Lung microvascular endothelial cell (primary cell): ENCODE measurements around the gene HMGN3. TPM values are rescaled to one million over a fixed set of nuclear protein-coding genes. Genes with fewer than 3 reads are reported as not detected.

Source experiments
- DNase-seq, 2 donors: peaks; one replicate each; pipeline versions ENCODE4 v3.0.0 to v3.0.0-alpha.2; 2010; ENCODE audit warnings: low read depth in 2 of 2
- total RNA-seq: library from RNA; depleted of rRNA; stranded (reverse); fragments of >200 nt; gene quantifications from 2 replicates; pipeline ENCODE4 v1.2.1, GENCODE V29; 2014

Gene HMGN3
- total RNA-seq, 1 donor from 2014 or later: 61.1 TPM

DNA sequence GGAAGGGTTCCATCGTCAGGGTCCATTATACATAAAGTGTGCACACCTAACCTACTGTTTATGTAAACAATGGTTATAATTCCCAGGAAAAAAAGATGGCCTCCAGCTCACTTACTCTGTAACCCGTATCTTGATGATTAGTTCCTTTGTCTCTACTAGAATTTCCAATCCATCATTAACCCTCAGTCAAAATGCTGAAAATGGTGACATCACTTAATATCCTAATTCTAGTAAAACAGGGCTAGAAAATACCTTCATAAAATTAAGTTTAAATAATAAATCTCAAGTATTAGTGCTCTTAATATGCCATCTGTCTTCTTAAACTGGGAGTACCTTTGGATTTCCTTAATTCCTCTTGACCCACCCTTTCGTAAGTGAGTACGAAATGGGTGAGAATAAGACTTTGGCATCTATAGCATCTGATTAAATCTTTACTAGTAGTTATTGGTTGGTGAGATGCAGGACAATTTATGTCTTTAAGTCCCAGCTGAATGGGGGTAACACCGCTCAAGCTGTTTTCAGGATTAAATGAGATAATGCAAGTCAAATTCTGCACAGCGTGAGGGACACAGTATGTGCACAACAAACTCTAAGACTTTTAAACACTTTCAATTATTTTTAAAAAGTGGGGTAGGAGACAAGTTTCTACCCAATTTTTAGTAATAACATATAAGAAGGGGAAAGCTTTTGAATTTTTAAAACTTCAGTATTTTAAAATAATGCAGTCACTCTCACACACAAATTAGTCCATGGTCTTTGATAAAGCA is 1.6 kb downstream of the HMGN3 start:
- peak in 1 of 2 donors; percentile 7 for DNase-seq

- DNase-seq: no peak
Observed at GRCh38 chr6:79231666-79232065, 2.8 kb downstream of the HMGN3 start.

DNA sequence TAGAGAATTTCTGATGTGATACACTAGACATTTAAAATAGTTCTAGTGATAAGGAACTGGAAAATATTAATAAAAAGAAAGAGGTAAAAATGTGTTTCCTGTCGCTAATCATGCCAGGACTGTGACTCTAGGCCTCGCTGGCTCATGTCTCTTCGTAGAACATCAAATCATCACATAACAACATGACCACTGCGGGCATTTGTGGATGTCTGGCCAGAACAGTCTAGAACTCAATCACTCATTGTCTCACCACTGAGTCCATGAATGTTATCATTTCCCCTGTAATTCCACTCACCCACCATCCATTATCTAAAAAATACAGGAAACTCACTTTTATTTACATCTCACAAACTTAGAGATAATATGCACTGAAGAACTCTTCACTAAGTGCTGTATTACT is 3.4 kb downstream of the HMGN3 start:
- peak; percentile 58 to 92 for DNase-seq

GRCh38 chr6:79230149-79230548 is 4.3 kb downstream of the HMGN3 start:
- peak in 1 of 2 donors; percentile 14 for DNase-seq

GRCh38 chr6:79227445-79227844 is 7.0 kb downstream of the HMGN3 start:
- DNase-seq: no peak

DNA sequence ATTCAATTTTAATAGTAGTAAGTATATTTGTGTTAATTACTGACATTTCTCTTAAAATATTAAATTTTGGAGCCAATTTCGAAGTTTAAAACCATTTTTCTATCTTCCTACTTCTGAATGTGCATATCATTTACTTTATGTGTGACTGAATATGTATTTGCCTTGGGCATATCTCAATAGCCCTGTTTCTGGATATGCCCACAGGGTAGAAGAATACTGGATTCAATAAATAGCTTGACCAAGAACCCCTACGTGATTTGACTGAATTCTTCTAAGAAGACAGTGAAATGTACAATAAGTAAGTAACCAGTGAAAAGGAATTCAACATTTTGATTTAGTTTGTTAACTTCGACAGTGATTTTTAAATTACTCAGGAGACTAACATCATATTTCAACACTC is 7.8 kb downstream of the HMGN3 start:
- DNase-seq: no peak

GRCh38 chr6:79225717-79226599 is 8.5 kb downstream of the HMGN3 start:
- no peak for DNase-seq

DNA sequence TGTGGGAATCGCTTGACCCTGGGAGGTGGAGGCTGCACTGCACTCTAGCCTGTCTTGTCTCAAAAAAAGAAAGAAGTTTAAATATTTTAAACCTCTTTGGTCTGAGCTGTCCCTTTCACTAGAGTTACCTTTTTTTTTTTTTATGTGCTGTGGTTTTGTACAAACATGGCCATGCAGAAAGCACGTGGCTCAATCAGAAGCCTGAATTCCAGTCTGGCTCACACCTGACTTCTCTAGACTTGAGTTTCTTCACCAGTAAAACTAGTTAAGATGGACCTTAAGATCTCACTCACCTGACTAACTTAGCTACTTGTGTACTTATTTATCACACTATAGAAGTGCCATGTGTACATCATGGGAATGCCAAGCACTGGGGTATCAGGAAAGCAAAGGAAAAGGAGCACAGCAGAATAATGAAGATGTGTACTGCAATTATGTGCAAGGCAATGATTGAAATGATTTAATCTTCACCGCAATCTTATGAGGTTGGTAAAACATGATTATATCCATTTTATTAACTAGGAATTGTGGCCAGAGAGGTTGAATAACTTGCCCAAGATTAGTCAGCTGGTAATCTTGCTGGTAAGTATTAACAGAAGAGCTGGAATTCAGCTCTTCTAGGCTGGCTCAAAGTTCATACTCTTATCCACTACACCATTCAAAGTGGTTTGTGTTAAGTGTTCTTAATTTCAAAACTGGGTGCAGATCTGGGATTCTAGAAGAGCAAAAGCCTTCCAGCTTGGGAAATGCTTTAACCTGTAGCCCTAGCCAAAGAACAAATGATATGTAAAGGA is 10.7 kb downstream of the HMGN3 start:
- DNase-seq: no peak

DNA sequence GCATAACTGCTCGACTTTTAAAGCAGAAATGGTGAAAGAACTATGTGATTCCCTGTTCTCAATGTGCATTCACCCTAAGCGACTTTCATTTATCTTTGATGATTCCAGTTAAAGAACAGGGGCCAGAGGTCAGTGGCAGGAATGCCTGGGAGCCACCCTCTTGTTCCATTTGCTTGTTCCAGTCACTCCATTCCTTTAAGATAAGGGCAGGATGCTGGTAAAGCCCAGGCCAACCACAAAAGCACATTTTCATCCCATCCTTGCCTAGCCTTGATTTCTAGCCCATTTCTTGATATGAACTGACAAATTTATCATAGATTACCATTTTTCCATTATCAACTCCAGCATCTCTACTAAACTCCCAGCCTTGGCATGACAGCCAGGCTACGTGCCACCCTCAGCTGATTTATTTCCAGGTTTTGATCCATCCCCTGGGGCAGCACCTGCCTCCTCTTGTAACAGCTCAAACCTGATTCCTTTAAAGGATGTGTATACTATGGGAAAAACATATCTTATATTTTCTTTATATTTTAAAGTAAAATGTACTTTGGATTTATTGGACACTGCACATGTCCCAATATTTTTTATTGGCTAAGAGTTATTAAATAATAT is 19.2 kb downstream of the HMGN3 start:
- no peak for DNase-seq

DNA sequence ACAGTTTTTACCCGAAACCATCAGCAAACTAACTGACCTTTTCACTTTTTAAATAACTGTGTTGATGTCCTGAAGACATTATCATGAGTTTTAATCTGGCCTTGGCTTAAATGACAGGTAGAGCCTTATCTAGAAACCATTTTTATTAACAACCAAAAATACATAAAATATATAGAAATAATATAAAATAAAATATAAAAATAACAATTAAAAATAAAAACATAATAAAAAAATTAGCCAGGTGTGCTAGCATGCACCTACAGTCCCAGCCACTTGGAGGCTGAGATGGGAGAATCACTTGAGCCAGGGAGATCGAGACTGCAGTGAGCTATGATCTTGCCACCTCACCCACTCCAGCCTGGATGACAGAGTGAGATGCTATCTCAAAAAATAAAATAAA is 21.6 kb downstream of the HMGN3 start:
- no peak for DNase-seq

- DNase-seq: no peak
Observed at GRCh38 chr6:79208816-79209215, 25.7 kb downstream of the HMGN3 start.

- DNase-seq: no peak
Observed at GRCh38 chr6:79203753-79204253, 30.7 kb downstream of the HMGN3 start.

- no peak for DNase-seq
Observed at GRCh38 chr6:79202556-79202955, 31.9 kb downstream of the HMGN3 start.

GRCh38 chr6:79201983-79202382 is 32.5 kb downstream of the HMGN3 start:
- no peak for DNase-seq

- DNase-seq: peak in 1 of 2 donors; percentile 13
Observed at GRCh38 chr6:79201143-79201542, 33.3 kb downstream of the HMGN3 start.

GRCh38 chr6:79196912-79197311 is 37.6 kb downstream of the HMGN3 start:
- no peak for DNase-seq

GRCh38 chr6:79193971-79194370 is 40.5 kb downstream of the HMGN3 start:
- no peak for DNase-seq

DNA sequence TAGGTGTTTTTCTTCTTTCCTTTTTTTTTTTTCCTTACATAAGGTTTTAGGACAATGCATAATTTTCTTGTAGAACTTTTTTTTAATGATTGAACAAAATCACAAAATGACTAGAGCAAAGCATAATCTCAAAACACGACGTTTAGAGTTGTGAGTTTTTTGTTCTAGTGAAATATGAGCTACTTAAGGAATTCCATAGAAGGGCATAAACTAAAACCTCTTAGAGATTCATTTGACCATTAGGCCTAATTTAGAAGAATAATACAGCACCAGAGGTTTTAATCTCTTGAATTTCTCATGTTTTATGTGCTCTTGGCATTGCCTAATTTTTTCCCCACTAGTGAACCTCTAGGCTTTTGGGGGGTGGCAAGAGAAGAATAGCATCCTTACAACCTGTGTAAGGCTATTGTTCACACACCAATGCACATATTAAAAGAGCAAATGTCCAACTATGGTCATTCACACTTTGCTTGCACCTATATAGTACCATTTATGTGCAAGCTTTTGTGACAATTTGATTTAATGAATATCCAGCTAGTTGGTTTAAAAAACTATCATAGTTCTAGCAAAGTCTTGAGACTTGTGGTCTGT is 44.6 kb downstream of the HMGN3 start:
- no peak for DNase-seq

DNA sequence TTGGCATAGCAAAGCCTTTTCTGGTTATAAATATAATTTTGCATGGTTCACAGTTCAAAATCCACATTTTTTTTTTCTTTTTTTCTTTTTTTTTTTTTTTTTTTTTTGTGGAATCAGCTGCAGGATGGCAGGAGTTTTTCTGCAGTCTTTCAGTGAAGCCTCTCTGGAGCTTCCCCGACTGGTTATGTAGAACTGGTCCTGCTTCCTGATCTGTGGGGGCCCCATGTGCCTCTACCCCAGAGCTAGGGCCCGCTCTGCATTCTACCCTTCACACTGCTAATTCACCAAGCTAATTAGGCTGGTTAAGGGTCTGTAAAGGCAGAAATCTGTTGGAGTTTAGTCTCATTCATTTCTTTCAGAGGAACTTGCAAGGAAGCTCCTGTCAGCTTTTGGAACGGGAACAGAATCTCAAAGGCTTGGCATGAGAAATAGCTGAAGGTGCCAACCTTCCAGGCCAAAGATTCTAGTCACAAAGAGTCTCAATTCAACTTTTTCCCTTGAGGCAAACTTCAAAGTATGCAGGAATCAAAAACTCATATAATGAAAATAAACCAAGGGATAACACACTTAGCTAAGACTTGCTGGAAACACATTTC is 45.5 kb downstream of the HMGN3 start:
- DNase-seq: no peak

- no peak for DNase-seq
Observed at GRCh38 chr6:79188107-79188506, 46.4 kb downstream of the HMGN3 start.
